Brain microvascular endothelial cell (primary cell): ENCODE results near the gene CLEC16A.

Source experiments
- DNase-seq: peaks from one replicate; pipeline ENCODE4 v3.0.0-alpha.2; 2020
- H3K27ac ChIP-seq: fragments of 250-450 bp; sonication (Bioruptor Pico); 2 replicates; pipeline ENCODE4 v1.5.1; 2020; ENCODE audit warnings: mild to moderate bottlenecking, moderate library complexity
- H3K27me3 ChIP-seq: fragments of 250-450 bp; sonication (Bioruptor Pico); replicated peaks from 2 replicates; pipeline ENCODE4 v1.5.1; 2020; ENCODE audit warnings: mild to moderate bottlenecking
- H3K36me3 ChIP-seq: fragments of 250-450 bp; sonication (Bioruptor Pico); replicated peaks from 2 replicates; pipeline ENCODE4 v1.5.1; 2020; ENCODE audit warnings: mild to moderate bottlenecking
- H3K4me3 ChIP-seq: 2 replicates; pipeline ENCODE4 v1.5.1; 2011; ENCODE audit warnings: low read depth, mild to moderate bottlenecking, control low read depth, low read length, moderate library complexity
- CTCF ChIP-seq: IDR thresholded peaks from 2 replicates; pipeline ENCODE4 v1.5.1; 2011; ENCODE audit warnings: low read depth, mild to moderate bottlenecking, moderate library complexity, low read length, control low read depth, inconsistent platforms; ENCODE audit errors: missing control alignments
- in situ Hi-C: cut with HindIII; loops from 2 replicates; pipeline ENCODE4 v1.10.0; 2017; ENCODE audit warnings: low sequenced_read_pairs, low pct_ligation_motif_present

Gene CLEC16A

GRCh38 chr16:11156401-11156800, 212.0 kb downstream of the CLEC16A start:
- DNase-seq, result no peak
- in situ Hi-C loops, result no loop called here
- no peaks in the 10 kb centered on the region for H3K27me3 ChIP-seq
- no peaks in the 10 kb centered on the region for H3K36me3 ChIP-seq
- TF ChIP-seq CTCF, result no peak
- no peak overlapping the region for H3K4me3 ChIP-seq
- H3K27ac ChIP-seq, result no peak overlapping the region

- in situ Hi-C loops, result no loop called here
- Histone ChIP-seq H3K36me3 (no peaks in the 10 kb centered on the region), H3K27ac (no peak overlapping the region), H3K27me3 (no peaks in the 10 kb centered on the region), H3K4me3 (no peak overlapping the region)
- no peak for DNase-seq
- TF ChIP-seq CTCF, result no peak
These were observed 212.8 kb downstream of the CLEC16A start for GRCh38 chr16:11157143-11157542.

GRCh38 chr16:11158018-11158417, 213.7 kb downstream of the CLEC16A start:
- H3K27me3 ChIP-seq, result no peaks in the 10 kb centered on the region
- no peak overlapping the region for H3K4me3 ChIP-seq
- DNase-seq, result no peak
- no peaks in the 10 kb centered on the region for H3K36me3 ChIP-seq
- no peak for TF ChIP-seq CTCF
- in situ Hi-C loops, result no loop called here
- no peak overlapping the region for H3K27ac ChIP-seq

- Histone ChIP-seq H3K27me3 (no peaks in the 10 kb centered on the region), H3K27ac (no peak overlapping the region), H3K4me3 (no peak overlapping the region), H3K36me3 (no peaks in the 10 kb centered on the region)
- in situ Hi-C loops, result no loop called here
- TF ChIP-seq CTCF, result no peak
- no peak for DNase-seq
These were observed 214.9 kb downstream of the CLEC16A start for GRCh38 chr16:11159282-11159681.

- no peak overlapping the region for H3K4me3 ChIP-seq
- H3K27me3 ChIP-seq, result no peaks in the 10 kb centered on the region
- no peak for TF ChIP-seq CTCF
- no peaks in the 10 kb centered on the region for H3K36me3 ChIP-seq
- in situ Hi-C loops, result no loop called here
- no peak overlapping the region for H3K27ac ChIP-seq
- no peak for DNase-seq
These were observed 216.3 kb downstream of the CLEC16A start for GRCh38 chr16:11160676-11161115.

- Histone ChIP-seq H3K27ac (no peak overlapping the region), H3K4me3 (no peak overlapping the region), H3K27me3 (no peaks in the 10 kb centered on the region), H3K36me3 (no peaks in the 10 kb centered on the region)
- in situ Hi-C loops, result no loop called here
- no peak for TF ChIP-seq CTCF
- no peak for DNase-seq
These were observed 217.1 kb downstream of the CLEC16A start for GRCh38 chr16:11161439-11161838.
